HG02884 (cell line): ENCODE data around the gene DGKE.
A peak's percentile ranks its signal among the peaks of the same experiment; 100 is the strongest.

Experiments
- ATAC-seq: cut with Tn5 transposase; IDR thresholded peaks from one replicate; pipeline ENCODE4 v1.9.1; 2021; ENCODE audit warnings: mild to moderate bottlenecking, moderate library complexity; ENCODE audit not compliant: unreplicated experiment

Gene DGKE

DNA sequence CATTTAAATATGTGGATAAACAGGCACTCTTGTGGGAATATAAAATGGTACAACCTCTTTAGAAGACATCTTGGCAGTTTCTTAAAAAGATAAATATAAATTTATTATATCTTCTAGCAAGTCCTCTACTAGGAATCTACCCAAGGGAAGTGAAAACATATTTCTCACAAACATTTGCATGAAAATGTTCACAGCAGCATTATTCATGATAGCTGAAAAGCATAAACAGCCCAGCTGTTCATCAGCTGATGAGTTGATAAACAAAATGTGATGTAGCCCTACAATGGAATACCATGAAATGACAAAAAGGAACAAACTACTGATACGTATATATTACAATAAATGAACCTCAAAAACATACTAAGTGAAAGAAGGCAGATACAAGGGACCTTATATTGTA lies 12.0 kb downstream of the DGKE start:
- no peak for ATAC-seq

DNA sequence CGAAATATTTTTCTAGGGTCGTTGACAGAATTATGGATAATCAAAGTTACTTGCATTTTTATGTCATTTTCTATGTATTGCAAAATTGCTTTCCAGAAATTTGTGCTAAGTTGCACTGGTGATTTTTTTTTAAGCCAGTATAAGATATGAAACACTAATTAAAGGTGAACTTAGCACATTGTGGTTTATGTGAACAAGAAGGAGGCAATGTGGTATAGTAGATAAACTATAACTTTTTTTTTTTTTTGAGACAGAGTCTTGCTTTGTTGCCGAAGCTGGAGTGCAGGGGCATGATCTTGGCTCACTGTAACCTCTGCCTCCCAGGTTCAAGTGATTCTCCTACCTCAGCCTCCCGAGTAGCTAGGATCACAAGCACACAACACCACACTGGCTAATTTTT lies 13.2 kb downstream of the DGKE start:
- no peak for ATAC-seq

DNA sequence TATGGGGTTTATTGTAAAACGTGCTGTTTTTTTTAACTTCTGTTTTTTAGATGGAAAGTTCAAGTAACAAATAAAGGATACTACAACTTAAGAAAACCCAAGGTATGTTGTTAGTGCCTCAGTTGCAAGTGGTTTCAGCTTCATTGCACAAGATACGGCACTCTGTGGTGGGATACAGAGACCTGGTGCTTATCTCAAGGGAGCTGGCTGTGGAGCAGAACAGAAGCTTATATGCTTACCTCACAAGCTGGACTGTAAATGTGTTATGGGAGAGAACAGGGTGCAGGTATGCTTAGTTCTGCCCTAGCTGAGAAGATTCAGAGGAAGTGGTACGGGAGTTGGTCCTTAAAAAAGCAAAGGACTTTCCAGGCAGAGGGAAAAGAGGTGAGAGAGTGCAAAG lies 15.2 kb downstream of the DGKE start:
- ATAC-seq: no peak

DNA sequence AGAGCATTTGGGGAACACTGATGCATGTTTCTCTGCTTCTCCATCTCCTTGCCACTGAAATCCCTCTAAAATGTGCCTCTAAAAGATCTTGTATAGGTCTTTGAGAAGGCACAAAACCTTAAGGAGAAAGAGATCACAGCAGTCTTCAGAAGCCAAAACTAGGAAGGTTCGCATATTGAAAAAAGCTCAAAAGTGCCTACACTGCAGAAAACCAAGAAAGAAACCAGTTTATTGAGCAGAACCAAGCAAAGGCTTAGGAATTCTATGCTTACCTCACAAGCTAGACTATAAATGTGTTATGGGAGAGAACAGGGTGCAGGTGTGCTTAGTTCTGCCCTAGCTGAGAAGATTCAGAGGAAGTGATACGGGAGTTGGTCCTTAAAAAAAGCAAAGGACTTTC lies 16.6 kb downstream of the DGKE start:
- ATAC-seq: no peak

DNA sequence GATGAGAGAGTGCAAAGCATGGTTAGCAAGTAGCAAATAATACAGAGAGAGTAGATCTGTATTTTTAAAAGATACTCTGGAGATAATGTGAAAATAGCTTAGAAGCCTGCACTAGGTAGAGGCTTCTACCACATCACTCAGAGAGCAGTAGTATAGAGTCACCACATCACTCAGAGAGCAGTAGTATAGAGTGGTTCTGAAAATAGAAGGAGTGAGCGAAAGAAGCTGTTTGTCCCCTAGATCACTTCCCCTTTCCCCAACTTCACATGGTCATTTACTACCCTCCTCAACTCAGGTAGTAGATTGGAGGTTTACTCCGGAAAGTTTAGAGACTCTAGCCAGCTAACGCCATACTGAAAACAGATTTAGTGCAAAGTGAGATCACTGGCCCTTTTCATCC lies 17.1 kb downstream of the DGKE start:
- ATAC-seq: no peak

DNA sequence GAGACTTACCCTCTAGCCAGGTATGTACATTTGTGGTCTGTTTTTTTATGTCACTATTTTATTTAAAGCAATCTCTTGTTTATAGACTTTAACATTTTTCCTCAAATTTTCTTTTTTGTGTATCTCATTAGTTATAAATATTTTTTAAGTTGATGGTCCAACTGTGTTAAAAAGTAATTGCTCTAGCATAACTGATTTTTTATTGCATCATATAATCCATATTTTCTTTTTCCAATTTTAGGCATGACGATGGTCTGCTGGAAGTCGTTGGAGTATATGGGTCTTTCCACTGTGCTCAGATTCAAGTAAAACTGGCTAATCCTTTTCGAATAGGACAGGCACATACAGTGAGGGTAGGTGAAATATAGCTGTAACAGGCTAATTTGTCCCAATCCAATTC lies 27.9 kb downstream of the DGKE start:
- ATAC-seq: no peak

DNA sequence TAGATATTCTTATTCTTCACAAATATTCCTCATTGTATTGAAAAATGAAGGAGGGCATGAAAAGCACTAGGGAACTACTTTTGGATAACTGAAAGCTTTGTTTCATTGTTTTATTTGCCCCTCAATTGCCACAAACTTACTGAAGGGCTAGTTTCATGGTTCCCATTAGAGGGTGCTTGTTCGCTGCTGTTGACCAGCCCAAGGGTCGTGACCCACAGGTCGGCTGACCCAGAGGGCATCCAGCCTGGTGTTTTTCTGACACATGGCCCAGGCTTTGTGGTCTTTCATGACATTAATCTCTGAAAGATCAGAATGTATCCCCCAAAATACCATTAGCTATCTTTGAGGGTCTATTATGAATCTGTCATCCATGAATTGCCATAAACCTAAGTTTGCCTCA lies 30.0 kb downstream of the DGKE start:
- no peak for ATAC-seq

DNA sequence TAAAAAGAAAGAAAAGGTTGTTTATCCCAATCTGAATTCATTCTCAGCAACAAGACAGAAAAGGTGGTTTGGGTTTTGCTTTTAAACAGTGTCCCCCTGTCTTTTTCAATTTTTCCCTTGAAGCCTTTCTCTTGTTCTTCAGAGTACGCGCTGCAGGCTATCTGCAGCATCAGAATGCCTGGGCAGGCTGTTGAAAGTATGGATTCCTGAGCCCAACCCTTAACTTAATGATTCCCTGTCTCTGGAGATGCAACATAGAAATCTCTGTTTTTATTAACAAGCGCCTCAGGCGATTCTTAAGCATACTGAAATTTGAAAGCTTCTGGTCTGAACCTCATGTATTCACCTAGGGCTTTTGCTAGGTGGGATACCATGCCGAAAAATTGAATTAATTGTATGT lies 32.1 kb downstream of the DGKE start:
- ATAC-seq: no peak

DNA sequence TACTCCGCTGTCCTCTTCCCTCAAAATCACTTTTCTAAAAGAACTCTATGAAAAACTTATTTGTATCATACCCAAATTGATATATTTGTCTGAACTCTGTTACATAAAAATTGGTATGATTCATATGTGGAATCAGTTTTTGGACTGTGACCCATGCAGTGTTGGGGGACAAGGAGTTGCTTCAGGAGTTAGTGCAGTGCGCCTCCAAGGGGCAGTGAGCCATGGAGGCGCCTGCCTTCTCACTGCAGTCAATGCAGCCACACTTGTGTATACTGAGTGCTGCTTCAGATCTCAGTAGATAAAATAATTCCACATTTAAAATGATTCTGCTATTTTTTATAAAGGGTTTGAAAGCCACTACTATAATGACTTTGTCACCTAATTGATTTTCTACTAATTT lies 32.5 kb downstream of the DGKE start:
- ATAC-seq: no peak

DNA sequence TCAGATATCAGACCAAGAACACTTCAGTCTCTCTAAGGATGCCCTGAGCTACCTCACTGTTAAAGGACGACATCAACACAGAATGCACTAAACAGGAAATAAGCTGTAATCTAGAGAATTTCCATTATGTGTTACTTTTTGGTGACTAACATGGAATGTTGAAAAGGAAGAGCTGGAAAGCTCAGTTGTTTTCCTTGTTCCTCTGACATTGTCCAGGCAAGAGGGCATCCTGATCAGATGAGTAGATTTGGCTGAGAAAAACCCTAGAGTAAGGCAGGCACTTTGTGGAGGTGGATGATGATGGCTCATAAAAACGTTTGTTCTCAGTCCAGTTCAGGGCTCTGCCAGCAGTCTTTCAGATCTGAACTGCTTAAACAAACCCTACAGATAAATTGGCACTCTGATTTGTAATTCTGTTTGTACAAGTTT lies 34.0 kb downstream of the DGKE start:
- ATAC-seq: no peak

DNA sequence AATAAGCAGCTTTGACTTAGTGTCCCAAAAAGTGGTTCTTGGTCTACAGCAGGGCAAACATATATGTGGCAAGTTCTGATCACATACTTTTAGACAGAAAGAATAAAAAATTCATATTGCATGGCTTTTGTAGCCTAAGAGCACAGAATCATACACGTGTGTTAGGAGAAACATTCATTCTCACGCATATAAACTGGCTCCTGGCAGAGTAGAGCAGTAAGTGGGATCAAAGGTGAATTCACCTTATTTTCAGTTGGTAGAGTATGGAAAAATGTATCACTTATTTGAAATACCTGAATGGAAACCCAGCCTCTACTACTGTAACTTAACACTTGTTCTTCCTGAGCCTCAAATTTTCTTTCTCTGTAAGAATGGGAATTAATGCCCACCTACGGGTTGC lies 34.8 kb downstream of the DGKE start:
- ATAC-seq: no peak

DNA sequence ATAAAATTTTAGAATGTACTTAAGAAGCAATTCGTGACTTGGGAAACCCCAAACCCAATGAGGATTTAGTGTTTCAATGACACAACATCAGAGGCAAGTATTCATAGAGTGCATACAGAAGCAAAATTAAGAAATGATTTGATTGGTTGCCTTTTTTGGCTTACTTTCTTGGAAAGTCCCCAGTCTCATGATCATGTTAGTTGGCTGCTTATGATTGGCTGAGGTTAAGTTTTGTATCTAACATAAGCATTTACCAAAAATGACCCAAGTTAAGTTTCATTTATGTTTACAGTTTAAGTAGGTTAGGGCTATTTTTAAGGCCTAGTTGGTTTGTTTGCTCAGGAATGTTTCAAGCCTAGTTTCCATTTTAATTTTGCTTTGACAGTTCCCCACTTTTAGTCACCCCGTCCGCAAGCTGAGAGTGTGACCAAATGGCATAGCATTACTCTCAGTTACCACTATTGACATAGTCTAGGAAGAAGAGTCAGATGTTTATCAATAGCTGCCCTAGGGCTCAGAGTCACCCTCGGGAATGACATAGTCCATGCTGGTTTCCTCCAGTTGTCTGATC lies 36.2 kb downstream of the DGKE start:
- peak; percentile 63 for ATAC-seq

DNA sequence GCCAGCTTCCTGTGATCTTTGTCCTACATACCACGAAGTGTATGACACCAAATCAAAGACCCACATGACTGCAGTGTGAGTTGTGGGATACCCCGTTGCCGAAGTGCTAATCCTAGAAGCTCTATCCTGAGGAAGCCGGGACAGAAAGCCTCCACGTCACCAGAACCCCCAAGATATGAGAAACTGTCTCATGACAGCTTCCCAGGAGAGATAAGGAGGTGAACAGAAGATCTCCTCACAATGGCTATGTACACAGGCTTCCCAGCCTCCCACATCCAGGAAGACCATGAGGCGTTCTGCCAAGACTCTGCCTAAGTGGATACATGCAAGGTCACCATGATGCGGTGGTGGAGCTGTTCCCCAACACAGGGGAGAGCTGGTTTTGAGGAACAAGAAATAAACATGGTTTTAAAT lies 42.8 kb downstream of the DGKE start:
- ATAC-seq: no peak

DNA sequence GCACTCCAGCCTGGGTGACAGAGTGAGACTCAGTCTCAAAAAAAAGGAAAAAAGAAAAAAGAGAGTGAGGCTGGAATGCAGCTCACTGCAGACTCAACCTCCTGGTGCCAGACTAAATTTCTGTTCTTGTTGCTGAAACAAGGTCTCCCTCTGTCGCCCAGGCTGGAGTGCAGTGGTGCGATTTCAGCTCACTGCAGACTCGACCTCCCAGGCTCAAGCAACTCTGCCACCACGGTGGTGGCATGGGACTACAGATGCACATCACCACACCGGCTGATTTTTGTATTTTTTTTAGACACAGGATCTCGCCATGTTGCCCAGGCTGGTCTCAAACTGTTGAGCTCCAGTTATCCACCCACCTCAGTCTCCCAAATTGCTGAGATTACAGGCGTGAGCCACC lies 45.3 kb downstream of the DGKE start:
- no peak for ATAC-seq

DNA sequence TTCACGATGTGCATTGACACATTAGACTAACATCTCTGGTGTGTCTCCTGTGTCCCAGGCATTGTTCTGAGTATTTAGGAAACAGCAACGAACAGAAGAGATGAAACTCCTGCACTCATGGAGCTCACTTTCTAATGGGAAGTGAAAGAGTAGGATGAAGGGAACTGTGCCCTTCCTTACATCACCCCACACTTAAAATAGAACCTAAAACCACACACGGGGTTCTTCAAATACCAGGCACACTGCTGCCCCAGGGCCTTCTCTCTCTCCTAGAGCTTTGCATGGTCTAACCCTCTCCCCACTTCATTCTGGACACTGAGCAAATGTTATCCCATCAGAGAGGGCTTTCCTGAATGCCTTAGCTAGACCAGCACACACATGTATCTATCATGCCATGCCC lies 46.2 kb downstream of the DGKE start:
- ATAC-seq: no peak

DNA sequence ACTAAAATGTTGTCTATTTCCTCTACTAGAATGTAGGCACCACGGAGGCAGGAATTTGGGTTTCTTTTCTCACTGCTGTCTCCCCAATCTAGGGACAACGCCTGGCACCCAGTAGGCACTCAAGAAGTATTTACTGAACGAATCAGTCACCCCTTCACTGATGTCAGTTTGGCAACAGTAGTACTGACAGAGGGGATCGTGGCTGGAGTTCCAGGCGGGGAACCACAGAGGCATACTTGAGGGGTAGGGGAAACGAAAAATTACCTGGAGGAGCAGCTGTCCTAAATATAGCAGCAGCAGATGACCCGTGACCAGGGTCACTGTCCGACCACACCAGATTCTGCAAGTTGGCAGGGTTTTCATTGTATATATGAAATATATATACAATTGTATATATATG lies 46.6 kb downstream of the DGKE start:
- ATAC-seq: no peak

DNA sequence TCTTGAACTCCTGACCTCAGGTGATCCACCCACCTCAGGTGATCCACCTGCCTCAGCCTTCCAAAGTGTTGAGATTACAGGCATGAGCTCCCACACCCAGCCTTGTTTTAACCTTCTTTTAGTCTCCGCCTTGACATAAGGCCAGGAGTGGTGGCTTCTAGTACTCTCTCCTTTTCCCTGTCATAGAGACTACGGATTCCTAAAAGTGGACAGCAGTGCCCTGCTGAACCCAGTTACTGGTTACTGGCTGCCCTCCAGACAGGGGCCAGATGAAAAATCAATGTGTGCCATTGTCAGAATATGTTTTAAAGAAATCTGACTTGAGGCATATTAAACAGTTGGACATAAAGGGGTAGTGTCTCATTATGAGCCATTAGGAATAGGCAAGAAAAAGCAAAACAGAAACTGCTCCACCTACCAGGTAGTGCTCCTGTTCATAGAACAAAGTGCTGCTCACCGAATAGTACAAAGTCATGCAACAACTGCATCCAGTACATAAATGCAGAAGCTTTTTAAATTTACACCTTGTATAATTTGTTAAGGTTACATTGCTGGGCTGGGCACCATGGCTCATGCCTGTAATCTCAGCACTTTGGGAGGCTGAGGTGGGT lies 47.8 kb downstream of the DGKE start:
- ATAC-seq: no peak

DNA sequence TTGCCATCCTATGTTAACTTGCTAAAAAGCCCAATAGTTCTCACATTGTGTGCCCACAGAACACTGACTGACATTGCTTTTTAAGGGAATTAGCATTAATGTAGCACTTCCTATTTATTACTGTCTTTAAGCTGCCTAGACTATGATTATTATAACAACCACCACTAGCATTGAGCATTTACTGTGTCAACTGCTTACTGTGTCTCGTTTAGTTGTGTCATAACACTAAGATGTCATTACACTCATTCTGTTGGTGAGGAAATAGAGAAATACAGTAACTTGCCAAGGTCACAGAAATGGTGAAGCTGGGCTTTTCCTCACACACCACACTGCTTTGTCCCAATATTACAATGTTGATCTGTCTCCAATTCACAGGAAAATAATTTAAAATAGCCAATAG lies 49.7 kb downstream of the DGKE start:
- ATAC-seq: no peak

DNA sequence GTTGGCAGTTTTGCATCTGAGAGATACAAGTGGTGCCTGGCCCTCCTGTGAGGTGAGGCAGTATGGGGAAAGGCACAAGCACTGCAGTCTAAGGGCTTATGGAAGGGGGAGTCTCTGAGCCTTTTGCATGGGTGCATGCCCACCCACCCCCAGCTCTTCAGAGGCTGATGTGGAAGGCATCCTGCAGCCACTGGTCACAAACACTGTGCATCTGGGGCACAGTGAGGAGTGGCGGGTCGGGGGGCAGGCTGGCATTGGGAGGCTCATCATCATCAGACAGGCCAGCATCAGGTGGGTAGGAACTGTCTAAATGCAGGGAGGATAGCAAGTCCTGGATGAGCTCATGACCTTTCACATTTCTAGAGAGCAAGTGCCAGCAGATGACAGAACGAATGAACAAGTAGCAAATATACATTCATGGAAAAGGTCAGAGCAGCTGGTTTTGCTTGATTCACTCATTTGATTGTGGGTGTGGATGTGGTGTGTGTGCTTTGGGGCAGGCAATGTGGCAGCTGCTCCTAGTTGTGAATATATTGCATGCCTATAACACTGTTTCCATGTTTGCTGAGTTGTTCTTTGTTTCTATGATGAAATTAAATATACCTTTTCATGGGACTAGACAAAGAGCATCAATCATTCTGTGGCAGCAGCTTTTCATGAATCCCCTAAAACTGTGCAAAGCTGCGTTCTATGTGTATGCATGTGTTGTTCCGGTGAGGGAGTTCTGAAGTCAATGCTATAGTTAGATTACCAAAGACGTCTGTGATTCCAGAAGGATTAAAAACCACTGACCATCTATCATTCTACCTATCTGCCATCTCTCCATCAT lies 50.7 kb downstream of the DGKE start:
- no peak for ATAC-seq

DNA sequence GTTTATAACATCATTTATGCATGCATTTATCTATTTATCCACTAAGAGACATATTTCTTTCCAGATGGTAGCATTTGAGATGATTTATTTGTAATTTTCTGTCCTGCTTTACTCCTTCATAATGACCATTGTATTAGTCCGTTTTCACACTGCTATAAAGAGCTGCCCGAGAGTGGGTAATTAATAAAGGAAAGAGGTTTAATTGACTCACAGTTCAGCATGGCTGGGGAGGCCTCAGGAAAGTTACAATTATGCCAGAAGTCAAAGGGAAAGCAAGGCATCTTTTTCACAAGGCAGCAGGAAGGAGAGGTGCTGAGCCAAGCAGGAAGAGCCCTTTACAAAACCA lies 51.3 kb downstream of the DGKE start:
- ATAC-seq: no peak

DNA sequence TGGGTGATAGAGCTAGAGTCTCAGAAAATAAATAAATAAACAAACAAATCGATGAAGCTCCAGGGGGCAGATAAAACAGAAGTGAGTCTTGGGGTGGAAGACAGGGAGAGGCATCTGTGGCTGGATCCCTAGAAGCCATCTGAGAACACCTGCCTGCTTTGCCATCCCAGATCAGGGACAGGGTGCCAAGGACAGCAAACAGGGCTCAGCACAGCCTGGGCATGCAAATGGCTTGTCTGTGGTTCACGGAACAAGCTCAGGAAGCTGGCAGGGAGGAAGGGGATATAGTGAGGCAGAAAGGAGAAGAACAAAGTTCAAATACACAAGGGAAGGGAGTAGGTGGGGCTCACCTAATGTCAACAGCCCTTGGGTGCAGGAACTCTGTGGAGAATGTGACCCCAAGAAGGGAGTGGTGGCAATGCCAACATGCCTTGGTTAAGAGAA lies 52.4 kb downstream of the DGKE start:
- no peak for ATAC-seq

DNA sequence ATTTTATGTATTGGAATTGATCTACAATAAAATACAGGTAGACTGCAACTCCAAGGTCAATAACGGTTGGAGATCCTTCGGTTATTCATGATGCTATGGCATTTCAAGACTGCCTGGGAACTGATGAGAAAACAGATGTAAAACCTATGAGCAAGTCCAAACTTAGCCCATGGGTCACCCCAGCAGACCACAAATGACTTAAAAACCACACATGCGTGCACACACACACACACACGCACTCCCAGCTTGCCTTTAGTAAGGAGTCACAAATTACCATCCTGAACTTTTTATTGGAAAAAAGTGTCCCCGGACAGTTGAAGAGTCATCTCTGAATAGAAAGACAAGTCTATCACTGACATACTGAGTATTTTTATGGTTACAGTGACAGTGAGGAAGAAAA lies 53.2 kb downstream of the DGKE start:
- no peak for ATAC-seq
